NCI-H1105 treated with DMSO at 0.1 percent for 48 hours (cell line): ENCODE data around the gene RPL41.

Source experiments
- DNase-seq: peaks from one replicate; lab custom pipeline; 2025; lab: John Stamatoyannopoulos, UW

RPL41 gene

GRCh38 chr12:56127888-56128669, 11.6 kb downstream of the RPL41 start, which contains the start of gene ESYT1:
TSS of gene ESYT1 (plus strand) at chr12:56128267. CDS start at chr12:56128320, 53 bp downstream.
- DNase-seq: peak; percentile 94

DNA sequence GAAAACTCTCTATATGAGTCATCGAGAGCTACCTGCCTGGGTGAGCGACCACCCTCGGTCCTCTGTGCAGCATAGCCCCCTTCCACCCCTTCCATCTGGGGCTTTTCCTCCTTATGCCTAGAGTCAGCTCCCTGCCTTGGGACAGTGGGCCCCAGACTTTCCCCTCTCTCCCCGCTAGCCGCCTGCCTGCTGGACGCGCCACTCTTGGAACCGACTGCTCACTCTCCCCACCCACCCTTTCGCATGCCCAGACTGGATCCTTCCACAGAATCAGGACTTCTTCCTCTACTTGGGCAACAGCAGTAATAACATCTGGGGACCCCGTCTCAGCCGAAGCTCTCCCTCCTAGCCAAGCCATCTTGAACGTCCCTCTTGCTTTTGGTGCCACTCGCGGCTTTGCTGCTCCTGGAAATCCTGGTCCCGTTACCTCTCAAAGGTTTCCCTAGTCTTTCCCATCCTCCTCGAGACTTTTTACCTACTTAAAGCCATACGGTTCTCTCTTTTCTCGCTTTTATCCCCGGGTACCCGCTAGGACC, 12.3 kb downstream of the RPL41 start:
- no peak for DNase-seq

DNA sequence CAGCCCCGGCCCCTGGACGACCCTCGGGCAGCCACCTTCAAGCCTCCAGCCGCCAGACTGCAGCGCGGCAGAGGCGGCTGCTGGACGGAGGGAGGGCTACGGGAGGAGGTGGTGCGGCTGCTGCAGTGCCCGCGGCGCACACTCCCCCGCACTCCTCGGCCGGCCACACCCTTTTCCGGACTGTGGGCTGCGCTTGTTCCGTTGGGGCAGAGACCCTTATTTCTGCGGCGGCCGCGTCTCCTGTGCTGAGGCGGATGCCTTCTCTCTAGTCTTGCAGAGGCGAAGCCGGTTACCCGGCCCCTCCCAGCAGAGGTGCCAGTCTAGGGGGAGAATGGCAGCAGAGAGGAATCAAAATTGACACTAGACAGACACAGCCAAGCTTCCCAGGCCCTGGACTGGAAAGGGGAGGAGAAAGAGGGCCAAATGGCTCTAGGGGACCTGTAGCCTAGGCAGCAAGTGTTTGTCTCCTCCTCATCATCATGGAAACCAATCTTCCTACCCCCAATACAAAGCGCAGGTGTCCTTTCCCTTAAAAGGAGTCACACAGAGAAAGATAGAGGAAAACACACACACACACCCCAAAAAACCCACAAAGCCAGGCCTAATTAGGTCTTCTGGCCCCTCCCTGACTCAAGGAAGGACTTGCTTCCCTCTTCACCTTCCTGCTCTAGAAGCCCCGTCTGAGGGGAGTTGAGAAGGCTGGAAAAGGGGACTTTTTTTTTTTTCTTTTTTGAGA, 12.9 kb downstream of the RPL41 start:
- peak; percentile 29 for DNase-seq

- no peak for DNase-seq
Measured at GRCh38 chr12:56129942-56130495, 13.6 kb downstream of the RPL41 start.

DNA sequence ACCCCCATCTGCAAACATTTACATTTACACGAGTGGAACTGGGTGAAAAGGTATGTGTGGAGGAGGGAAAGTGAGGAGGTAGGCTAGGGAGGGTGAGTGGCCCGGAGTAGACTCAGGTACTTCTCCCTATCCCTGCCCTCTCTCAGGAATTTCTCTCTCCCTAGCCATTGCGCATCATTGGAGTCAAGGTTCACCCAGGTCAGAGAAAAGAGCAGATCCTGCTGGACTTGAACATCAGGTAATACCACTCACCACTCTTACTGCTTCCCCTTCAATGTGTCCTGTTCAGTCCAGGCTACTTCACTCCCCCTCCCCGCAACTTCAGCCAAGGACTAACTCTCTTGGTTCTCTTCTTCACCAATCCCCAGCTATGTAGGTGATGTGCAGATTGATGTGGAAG, 14.4 kb downstream of the RPL41 start:
- DNase-seq: no peak

DNA sequence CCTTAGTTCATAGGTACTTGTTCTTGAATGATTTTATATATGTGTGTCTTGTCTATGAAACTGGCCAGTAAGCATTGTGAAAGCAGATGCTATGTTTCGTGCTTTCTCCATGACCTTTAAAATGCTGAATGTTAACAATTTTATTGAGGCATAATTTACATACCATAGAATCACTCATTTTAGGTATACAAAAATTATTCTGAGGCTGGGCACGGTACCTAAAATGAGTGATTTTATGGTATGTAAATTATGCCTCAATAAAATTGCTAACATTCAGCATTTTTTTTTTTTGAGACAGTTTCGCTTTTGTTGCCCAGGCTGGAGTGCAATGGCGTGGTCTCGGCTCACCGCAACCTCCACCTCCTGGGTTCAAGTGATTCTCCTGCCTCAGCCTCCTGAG, 18.5 kb downstream of the RPL41 start:
- DNase-seq: no peak

- DNase-seq: no peak
Measured at GRCh38 chr12:56137853-56138571, 21.6 kb downstream of the RPL41 start.

GRCh38 chr12:56141946-56142784, 25.7 kb downstream of the RPL41 start:
- DNase-seq: no peak

GRCh38 chr12:56143217-56143616, 26.8 kb downstream of the RPL41 start:
- DNase-seq: no peak

- DNase-seq: no peak
Measured at GRCh38 chr12:56143870-56144269, 27.4 kb downstream of the RPL41 start.

DNA sequence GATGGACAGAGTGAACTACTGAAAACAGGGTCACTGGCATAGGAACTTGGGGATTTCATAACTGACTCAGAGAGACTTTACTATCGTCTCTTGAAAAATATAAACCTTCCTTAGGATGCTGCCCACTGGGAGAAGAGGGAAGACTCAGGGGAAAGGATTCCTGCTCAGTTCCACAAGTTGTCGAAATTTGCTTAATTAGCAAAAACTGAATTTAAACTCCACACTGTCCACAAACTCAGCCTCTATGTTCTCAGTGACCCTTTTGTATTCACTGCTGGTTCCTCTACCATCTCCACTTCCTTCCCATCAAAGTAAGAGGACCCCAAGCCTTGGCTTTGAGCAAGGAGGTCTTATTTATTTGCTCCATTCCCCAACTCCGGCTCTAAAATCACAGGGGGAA, 28.8 kb downstream of the RPL41 start:
- no peak for DNase-seq

DNA sequence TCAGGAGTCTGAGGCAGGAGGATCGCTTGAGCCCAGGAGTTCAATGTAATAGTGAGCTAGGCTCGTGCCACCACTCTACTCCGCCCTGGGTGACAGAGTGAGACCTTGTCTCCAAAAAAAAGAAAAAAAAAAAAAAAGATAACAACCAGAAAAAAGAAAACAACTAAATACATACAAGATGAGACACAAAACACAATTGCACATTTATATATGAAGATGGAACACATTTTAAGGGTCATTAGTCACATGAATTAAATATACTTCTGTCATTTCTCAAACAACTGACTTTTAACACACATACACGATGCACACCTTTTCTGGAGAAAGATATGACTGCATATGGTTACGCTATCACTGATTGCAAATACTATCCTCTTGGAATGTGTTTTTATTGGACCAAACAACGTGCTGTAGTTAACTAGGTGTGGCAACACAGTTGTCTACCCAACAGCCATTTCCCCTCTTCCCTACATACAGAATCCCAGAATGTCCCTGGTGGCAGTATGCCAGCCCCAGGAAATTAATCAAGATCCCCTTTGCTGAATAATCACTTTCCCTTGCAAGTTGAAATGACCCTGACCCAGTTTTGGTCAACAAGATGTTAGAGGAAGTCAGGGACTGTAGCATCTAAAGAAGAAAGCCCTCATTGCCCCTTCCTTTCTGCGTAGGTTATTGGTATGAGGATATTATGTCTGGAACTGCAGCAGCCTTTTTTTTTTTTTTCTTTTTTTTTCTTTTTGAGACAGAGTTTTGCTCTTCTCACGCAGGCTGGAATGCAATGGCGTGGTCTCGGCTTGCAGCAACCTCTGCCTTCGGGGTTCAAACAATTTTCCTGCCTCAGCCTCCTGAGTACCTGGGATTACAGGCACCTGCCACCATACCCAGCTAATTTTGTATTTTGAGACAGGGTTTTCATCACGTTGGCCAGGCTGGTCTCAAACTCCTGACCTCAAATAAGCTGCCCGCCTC, 30.3 kb downstream of the RPL41 start:
- DNase-seq: no peak

DNA sequence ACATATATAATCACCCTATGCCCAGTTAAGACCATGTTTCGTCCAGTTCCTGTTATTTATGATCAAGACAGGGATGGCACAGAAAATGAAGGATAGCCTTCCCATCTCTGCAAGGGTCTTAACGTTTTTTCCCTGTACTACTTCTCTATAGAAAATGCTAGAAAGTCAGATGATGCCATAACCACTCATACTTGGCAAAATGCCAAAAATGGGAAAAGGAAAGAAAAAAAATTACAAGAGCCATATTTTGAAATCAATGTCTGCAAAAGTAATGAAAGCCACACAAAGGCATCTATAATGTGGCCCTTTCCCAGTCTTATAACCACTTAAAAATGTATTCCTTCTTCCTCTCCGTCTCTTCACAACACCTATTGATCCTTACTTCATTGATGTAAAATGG, 34.1 kb downstream of the RPL41 start:
- DNase-seq: no peak

DNA sequence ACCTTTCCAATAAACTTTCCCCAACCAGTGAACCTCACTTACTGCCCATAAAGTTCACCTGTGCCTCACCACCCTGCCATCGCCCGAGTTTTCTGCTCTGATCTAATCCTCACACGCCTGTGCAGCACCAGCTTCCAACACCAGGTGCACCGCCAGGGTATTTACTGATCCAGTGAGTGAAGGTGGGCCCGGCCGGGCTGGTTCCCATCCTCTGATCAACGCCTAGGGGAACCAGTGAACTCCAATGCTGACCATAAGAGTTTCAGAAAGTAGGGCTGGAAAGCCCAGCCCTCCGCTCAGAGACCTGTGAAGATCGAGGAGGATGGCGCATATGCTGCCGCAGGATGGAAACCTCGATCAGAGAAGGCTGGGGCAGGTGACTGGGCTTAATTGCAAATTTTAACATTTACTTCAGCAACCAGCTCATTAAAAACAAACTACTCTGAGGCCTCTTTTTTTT, 35.3 kb downstream of the RPL41 start:
- DNase-seq: peak; percentile 42

DNA sequence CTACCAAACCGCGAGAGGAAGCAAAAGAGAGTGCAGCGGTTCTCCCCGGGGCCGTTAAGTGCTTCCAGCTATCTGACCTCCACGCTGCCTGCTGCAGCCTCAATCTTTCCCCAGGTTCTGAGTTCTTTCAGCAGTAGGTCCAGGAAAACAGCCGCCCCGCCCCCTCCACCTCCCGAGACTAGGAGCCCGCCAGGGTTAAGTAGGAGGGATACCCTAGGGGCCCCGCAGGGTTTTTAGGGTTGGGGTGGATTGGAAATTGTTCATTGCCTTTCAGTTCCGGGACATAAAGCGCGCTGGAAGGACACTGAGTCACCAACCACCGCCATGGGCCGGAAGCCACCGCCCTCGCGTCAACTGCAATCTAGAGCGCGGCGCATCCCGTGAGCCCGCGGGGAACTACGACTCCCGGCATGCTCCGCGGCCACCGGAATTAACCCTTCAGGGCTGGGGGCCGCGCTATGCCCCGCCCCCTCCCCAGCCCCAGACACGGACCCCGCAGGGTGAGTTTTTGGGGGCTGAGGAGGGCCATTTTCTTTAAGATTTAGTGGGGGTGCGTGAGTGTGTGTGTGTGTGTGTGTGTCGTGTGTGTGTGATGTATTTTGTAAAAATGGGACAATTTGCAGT, 35.8 kb downstream of the RPL41 start, which contains the start of gene MYL6B:
Gene MYL6B, plus strand, starts transcription at position 456 of the 624 bp plus-strand sequence. CDS start 1,332 bp downstream, outside the sequence.
- DNase-seq: peak; percentile 78

DNA sequence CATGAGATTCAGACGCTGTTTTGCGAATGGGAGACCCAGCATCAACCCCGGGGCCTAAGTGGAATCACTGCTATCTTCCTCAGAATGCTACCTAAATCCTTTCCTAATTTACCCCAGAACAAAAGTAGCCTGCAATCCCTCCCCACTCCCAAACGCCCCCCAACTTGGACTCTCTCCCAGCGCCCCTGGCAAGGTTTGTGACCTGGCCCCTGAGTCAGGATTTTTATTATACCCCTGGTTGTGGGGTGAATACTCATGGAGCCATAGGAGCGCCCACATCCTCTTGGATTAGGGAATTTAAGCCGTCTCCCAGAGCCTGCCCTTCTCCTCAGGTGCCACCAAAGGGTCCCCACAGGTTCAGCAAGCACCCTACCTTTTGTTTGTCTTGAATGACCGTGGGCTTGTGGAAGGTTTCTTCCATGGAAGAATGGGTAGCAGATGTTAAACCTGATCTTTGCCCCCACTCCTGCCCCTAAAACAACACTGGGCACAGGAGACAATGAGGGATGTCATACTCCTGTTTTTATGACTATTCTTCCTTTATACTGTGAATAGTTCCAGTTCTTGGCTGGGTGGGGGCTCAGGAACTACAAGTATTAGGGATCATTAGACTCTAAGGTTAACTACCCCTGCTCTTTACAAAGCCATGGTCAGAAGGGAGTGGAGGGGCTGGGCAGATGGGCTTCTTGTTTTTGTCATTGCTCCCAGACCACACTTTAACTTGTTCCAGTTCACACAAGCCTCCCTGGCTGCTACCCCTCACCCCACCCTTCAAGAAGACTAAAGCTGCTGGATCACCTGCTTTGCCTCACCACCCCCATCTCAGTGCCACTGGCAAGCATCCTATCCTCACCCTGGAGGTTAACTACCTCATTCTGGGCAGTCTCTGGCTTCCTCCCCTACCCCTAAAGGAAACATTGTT, 36.6 kb downstream of the RPL41 start:
- no peak for DNase-seq

DNA sequence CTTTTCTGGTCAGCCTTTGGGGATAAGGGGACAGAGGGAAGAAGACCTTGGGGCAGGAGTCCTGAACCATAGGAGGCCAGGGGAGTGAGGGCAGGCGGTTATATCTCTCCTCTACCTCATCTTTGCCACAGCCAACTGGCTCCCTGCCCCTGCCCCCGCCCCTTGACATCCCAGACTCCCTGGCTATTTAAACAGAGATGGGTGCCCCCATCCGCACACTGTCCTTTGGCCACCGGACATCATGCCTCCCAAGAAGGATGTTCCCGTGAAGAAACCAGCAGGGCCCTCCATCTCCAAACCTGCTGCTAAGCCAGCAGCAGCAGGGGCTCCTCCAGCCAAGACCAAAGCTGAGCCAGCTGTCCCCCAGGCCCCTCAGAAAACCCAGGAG, 37.2 kb downstream of the RPL41 start:
- no peak for DNase-seq

GRCh38 chr12:56154246-56154771, 37.9 kb downstream of the RPL41 start:
- no peak for DNase-seq
